ENCODE results near the gene CNPY3. TPM values are rescaled to one million over a fixed set of nuclear protein-coding genes. Genes with fewer than 3 reads are reported as not detected.
"Not testable (repeated sequence)": the region's sequence is repeated elsewhere in the genome, so short reads cannot be mapped to it uniquely, and the experiment has no call there.

Gene CNPY3
- total and polyA plus RNA-seq, 10 of the 15 experiments (the other 5 are each of a cell fraction or from before 2014, with no cell fraction given): 7.2 to 102 (median 73.6) TPM

- TF ChIP-seq NFIC (IDR thresholded peaks at IDR 0.05; ENCODE audit: low read depth, low read length) (no peak), ZNF687 (IDR thresholded peaks at IDR 0.05) (no peak), BCL11A (IDR thresholded peaks at IDR 0.05; ENCODE audit: low read depth, low read length) (no peak), CREB1 (IDR thresholded peaks at IDR 0.05; ENCODE audit: low read depth) (no peak)
Measured at GRCh38 chr6:42885702-42886101, 43.6 kb upstream of the CNPY3 start (continued).

DNA sequence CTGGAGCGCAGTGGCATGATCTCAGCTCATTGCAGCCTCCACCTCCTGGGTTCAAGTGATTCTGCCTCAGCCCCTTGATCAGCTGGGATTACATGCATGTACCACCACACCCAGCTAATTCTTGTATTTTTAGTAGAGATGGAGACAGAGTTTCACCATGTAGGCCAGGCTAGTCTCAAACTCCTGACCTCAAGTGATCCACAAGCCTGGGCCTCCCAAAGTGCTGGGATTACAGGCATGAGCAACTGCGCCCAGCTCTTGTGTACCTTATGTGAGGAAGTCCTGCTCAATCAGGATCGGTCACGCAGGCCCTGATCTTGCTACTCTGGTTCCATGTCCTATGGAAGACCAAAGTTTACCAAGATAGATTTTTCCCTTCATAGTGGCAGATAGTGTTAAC lies 41.1 kb upstream of the CNPY3 start:
- 100% methylated on average over 4 of the region's 4 CpGs for WGBS (ENCODE audit: insufficient coverage, insufficient replicate concordance, low lambda C conversion rate, missing lambda C conversion rate)
- RAD21 ChIA-PET (ENCODE audit: unreplicated experiment); H3K4me3 ChIP-seq; H3K9ac ChIP-seq (ENCODE audit: control insufficient read depth, insufficient read depth, low read length); intact Hi-C loops (cut with micrococcal nuclease; ENCODE audit: unreplicated experiment); H2AFZ ChIP-seq (ENCODE audit: control insufficient read depth, low read depth, low read length); ATAC-seq; H3K9me3 ChIP-seq (replicated peaks; ENCODE audit: control insufficient read depth, insufficient read depth, low read length); BruUV-seq (replicated peaks); POLR2A ChIA-PET; H3K27ac ChIP-seq (ENCODE audit: control insufficient read depth, insufficient read depth); H3K79me2 ChIP-seq (ENCODE audit: control insufficient read depth, insufficient read depth, low read length); H3K4me1 ChIP-seq (ENCODE audit: control insufficient read depth, insufficient read depth, low read length); FAIRE-seq; H3K27me3 ChIP-seq (replicated peaks in 1 of 2; ENCODE audit: control insufficient read depth in 2 of 2, insufficient read depth in 2 of 2, low read length in 1 of 2); H4K20me1 ChIP-seq (ENCODE audit: control insufficient read depth, insufficient read depth); H3K4me2 ChIP-seq (ENCODE audit: control insufficient read depth, insufficient read depth); in situ Hi-C loops (cut with MboI); DNase-seq (ENCODE audit: low read depth, low spot score): not testable (repeated sequence)
- H3K36me3 ChIP-seq (ENCODE audit: control insufficient read depth in 2 of 2, insufficient read depth in 2 of 2, low read length in 1 of 2): peaks cover 18 to 19% of the 10 kb centered on the region in 2 experiments
- ChIA-PET CTCF (interaction anchor here (1.0 kb wide), 1 partner anchor 227 kb away, joined by 4 read pairs; no protein-coding TSS in a partner anchor), SMC1A (ENCODE audit: uncharacterized antibody, unreplicated experiment) (interaction anchor here (0.6 kb wide), 1 partner anchor 98 kb away, joined by 5 read pairs; no protein-coding TSS in a partner anchor)

All from GM12878 (cell line).